Smooth muscle cell (in vitro differentiated cells): ENCODE data around the gene YWHAE. TPM values are rescaled to one million over a fixed set of nuclear protein-coding genes. Genes with fewer than 3 reads are reported as not detected.

Source experiments
- DNase-seq: peaks from one replicate; lab custom pipeline; 2025; ENCODE audit not compliant: unreplicated experiment; lab: John Stamatoyannopoulos, UW
- H2AFZ ChIP-seq: fragments of 200-600 bp; sonication (generic); 2 replicates; pipeline ENCODE4 v1.6.0; 2016; ENCODE audit warnings: antibody characterized with exemption, low read depth, mild to moderate bottlenecking
- H3F3A ChIP-seq: fragments of 200-600 bp; sonication (generic); 2 replicates; pipeline ENCODE4 v1.6.0; 2017; ENCODE audit warnings: antibody characterized with exemption, low read depth
- H3K27ac ChIP-seq: fragments of 200-600 bp; sonication (generic); 2 replicates; pipeline ENCODE4 v1.5.1; 2016; ENCODE audit warnings: low read depth, mild to moderate bottlenecking
- H3K27me3 ChIP-seq: fragments of 200-600 bp; sonication (generic); 2 replicates; pipeline ENCODE4 v1.6.1; 2016; ENCODE audit warnings: low read depth, mild to moderate bottlenecking
- H3K36me3 ChIP-seq: fragments of 200-600 bp; sonication (generic); 2 replicates; pipeline ENCODE4 v1.5.1; 2016; ENCODE audit warnings: low read depth
- H3K4me1 ChIP-seq: fragments of 200-600 bp; sonication (generic); 2 replicates; pipeline ENCODE4 v1.5.1; 2016; ENCODE audit warnings: low read depth
- H3K4me2 ChIP-seq: fragments of 200-600 bp; sonication (generic); 2 replicates; pipeline ENCODE4 v1.6.0; 2016; ENCODE audit warnings: mild to moderate bottlenecking
- H3K4me3 ChIP-seq: fragments of 200-600 bp; sonication (generic); 2 replicates; pipeline ENCODE4 v1.5.1; 2016; ENCODE audit warnings: mild to moderate bottlenecking
- H3K79me2 ChIP-seq: fragments of 200-600 bp; sonication (generic); 2 replicates; pipeline ENCODE4 v1.6.0; 2016; ENCODE audit warnings: low read depth, mild to moderate bottlenecking
- H3K9ac ChIP-seq: fragments of 200-600 bp; sonication (generic); 2 replicates; pipeline ENCODE4 v1.6.0; 2016; ENCODE audit warnings: low read depth
- H3K9me3 ChIP-seq: fragments of 200-600 bp; sonication (generic); replicated peaks from 2 replicates; pipeline ENCODE4 v1.5.1; 2016; ENCODE audit warnings: low read depth
- H4K20me1 ChIP-seq: fragments of 200-600 bp; sonication (generic); 2 replicates; pipeline ENCODE4 v1.6.0; 2016; ENCODE audit warnings: low read depth
- WGBS: methylation state at CpG from one replicate; pipeline ENCODE4 v1.1.7; 2016; ENCODE audit warnings: low lambda C conversion rate; 5-methylcytosine and 5-hydroxymethylcytosine counted together
- polyA plus RNA-seq: library from polyadenylated mRNA; unstranded; fragments of >200 nt; fragmentation: Nextera tagmentation; extraction: Ambion mirVana; gene quantifications from 2 replicates; pipeline ENCODE4 v1.2.1, GENCODE V29; 2016
- small RNA-seq: library from RNA; depleted of rRNA; stranded (forward); fragments of <200 nt; gene quantifications from one replicate; pipeline ENCODE3, GENCODE V24; 2014
- total RNA-seq: library from RNA; depleted of rRNA; stranded (reverse); fragments of >200 nt; gene quantifications from 2 replicates; pipeline ENCODE4 v1.2.3, GENCODE V29; 2014
- TF ChIP-seq, protein P1 (sequence below): fragments of 200-600 bp; sonication (generic); IDR thresholded peaks from 2 replicates; pipeline ENCODE4 v1.5.1; 2017; ENCODE audit warnings: borderline replicate concordance, mild to moderate bottlenecking, antibody characterized with exemption; ENCODE audit not compliant: insufficient read depth, poor library complexity, severe bottlenecking

Gene YWHAE
- total and polyA plus RNA-seq, 2 experiments from 2014 or later: 383 to 662 TPM

DNA sequence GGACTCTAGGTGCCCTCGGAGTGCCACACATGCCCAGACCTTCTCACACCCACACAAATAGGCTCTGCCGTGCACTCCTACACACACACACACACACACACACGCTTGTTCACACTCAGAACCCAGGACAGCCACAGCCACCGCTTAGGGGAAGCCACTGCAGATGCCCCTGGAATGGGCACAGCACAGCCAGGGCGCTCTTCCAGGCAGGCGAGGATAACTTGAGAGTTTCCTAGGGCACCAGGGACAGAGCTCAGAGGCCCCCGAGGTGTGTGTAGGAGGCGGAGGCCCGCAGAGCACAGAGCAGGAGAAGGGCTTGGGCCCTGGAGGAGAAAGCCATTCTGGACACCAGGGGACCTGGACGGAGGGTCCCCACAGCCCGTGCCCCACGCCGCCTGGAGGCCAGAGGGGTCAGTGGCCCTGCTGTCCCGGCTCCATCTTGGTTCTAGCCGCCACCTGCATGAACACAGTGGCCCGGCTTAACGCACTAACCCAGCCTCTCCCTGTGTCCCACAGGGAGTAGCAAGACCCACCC is 99.6 kb downstream of the YWHAE start:
- peaks cover 15% of the 10 kb centered on the region for H3K27me3 ChIP-seq

DNA sequence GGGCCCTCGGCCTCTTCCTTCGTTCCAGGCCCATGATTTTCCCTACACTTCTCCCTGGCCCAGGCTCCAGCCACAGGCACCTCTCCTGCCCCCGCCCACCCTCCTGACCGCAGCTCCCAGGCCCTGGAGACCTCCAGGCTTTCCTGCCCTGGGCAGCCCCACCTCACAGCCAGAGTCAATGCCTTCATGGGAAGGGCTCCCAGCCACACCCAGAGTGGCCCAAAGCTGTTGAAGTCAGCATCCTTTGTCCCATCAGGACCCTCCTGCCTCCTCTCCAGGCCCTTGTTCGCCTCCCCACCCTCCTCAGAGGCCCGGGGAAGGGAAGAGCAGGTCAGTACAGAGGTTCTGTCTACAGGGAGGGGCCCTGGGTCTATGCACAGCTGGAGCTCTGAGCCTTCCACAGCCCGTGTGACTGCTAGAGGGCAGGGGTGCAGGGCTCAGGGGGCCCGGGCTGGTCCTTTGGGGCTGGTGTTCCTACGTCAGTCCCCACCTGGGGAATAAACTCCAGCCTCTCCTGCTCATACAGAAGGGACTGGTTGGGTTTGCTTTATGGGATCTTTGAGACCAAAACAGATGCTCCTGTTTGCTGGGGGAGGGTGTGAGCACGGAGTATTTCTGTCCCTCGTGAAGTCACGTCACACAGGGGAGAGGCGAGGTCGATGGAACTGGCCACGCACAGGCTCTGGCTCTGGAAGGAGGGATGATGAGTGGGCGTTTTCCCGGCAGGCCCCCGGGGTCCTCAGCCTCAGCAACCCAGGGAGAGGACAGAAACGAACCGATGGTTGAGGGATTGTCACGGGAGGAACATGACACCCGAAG is 100.3 kb downstream of the YWHAE start:
- Histone ChIP-seq H3K9ac (no peak overlapping the region), H3K9me3 (no peaks in the 10 kb centered on the region), H3K4me3 (no peak overlapping the region), H3K36me3 (no peaks in the 10 kb centered on the region), H3K27ac (no peak overlapping the region), H3K79me2 (no peaks in the 10 kb centered on the region), H3K27me3 (peaks cover 15% of the 10 kb centered on the region), H3K4me2 (no peak overlapping the region), H3F3A (no peaks in the 10 kb centered on the region), H2AFZ (no peak overlapping the region), H4K20me1 (no peaks in the 10 kb centered on the region), H3K4me1 (peaks cover 4% of the 10 kb centered on the region)
- no peak for DNase-seq
- WGBS: 83% methylated on average over 22 of the region's 22 CpGs
- TF ChIP-seq, protein P1, sequence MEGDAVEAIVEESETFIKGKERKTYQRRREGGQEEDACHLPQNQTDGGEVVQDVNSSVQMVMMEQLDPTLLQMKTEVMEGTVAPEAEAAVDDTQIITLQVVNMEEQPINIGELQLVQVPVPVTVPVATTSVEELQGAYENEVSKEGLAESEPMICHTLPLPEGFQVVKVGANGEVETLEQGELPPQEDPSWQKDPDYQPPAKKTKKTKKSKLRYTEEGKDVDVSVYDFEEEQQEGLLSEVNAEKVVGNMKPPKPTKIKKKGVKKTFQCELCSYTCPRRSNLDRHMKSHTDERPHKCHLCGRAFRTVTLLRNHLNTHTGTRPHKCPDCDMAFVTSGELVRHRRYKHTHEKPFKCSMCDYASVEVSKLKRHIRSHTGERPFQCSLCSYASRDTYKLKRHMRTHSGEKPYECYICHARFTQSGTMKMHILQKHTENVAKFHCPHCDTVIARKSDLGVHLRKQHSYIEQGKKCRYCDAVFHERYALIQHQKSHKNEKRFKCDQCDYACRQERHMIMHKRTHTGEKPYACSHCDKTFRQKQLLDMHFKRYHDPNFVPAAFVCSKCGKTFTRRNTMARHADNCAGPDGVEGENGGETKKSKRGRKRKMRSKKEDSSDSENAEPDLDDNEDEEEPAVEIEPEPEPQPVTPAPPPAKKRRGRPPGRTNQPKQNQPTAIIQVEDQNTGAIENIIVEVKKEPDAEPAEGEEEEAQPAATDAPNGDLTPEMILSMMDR: no peak

More for the DNA sequence above, 99.6 kb downstream of the YWHAE start:
- no peaks in the 10 kb centered on the region for H3F3A ChIP-seq
- H3K4me2 ChIP-seq: no peak overlapping the region
- H3K27ac ChIP-seq: no peak overlapping the region
- no peaks in the 10 kb centered on the region for H3K9me3 ChIP-seq
- TF ChIP-seq, protein P1: no peak
- DNase-seq: no peak
- WGBS: 84% methylated on average over 12 of the region's 17 CpGs
- no peaks in the 10 kb centered on the region for H3K79me2 ChIP-seq
- H4K20me1 ChIP-seq: no peaks in the 10 kb centered on the region
- H3K36me3 ChIP-seq: no peaks in the 10 kb centered on the region
- peaks cover 4% of the 10 kb centered on the region for H3K4me1 ChIP-seq
- no peak overlapping the region for H3K4me3 ChIP-seq
- no peak overlapping the region for H2AFZ ChIP-seq
- H3K9ac ChIP-seq: no peak overlapping the region

DNA sequence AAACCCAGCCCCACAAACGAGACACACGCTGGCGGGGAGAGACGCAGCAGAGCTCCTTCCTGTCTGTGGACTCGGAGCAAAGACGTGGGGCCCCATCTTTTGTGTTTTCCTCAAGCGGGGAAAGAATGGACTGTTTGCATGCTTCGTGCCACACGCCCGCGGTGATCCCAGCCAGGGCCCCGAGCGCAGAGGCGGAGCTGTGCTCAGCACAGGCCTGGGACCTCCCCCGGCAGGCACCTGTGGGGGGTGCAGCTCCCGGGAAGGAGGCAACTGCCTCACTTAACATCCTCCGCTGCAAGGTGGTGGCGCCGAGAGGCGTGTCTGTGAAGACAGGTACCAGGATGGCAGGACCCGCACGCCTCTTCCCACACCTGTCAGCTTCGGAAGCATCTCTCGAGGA is 101.4 kb downstream of the YWHAE start:
- H3K79me2 ChIP-seq: no peaks in the 10 kb centered on the region
- H3K4me2 ChIP-seq: peak overlapping the region; percentile 68
- H3K9me3 ChIP-seq: no peaks in the 10 kb centered on the region
- H4K20me1 ChIP-seq: no peaks in the 10 kb centered on the region
- H3F3A ChIP-seq: no peaks in the 10 kb centered on the region
- H2AFZ ChIP-seq: no peak overlapping the region
- WGBS: 32% methylated on average over 22 of the region's 24 CpGs
- H3K27me3 ChIP-seq: peaks cover 15% of the 10 kb centered on the region
- no peaks in the 10 kb centered on the region for H3K36me3 ChIP-seq
- H3K4me3 ChIP-seq: peak overlapping the region; percentile 1
- H3K4me1 ChIP-seq: peaks cover 4% of the 10 kb centered on the region
- no peak overlapping the region for H3K27ac ChIP-seq
- DNase-seq: no peak
- H3K9ac ChIP-seq: no peak overlapping the region
- TF ChIP-seq, protein P1: no peak

Small RNAs within 50 kb of the gene (small RNA-seq; reads per million reads assigned to genes)
- 2.8 reads per million, percentile 51 among the genes with 10 or more reads in this experiment for gene AC032044.2

Other genes starting within 250 kb of the YWHAE start
- 26.5 and 29.1 TPM in 2 replicates for gene ABR, start 220.2 kb downstream of the YWHAE start, total RNA-seq
- 16.1 and 23.3 TPM in 2 replicates for gene ABR, start 220.2 kb downstream of the YWHAE start, polyA plus RNA-seq
- not detected in 2 replicates for gene BHLHA9, start 129.8 kb downstream of the YWHAE start, total RNA-seq
- gene BHLHA9, start 129.8 kb downstream of the YWHAE start, polyA plus RNA-seq: not detected in 2 replicates
- not detected in 2 replicates for gene TRARG1, start 120.6 kb downstream of the YWHAE start, total RNA-seq
- 0.09 TPM in 1 of 2 replicates, not detected in the other for gene TRARG1, start 120.6 kb downstream of the YWHAE start, polyA plus RNA-seq
- gene CRK, start 56.0 kb upstream of the YWHAE start, total RNA-seq: 49.7 and 64.5 TPM in 2 replicates
- gene CRK, start 56.0 kb upstream of the YWHAE start, polyA plus RNA-seq: 56.8 and 69.4 TPM in 2 replicates
- 61.8 and 80.4 TPM in 2 replicates for gene MYO1C, start 92.5 kb upstream of the YWHAE start, total RNA-seq
- 81.5 and 99.9 TPM in 2 replicates for gene MYO1C, start 92.5 kb upstream of the YWHAE start, polyA plus RNA-seq
- gene INPP5K, start 116.4 kb upstream of the YWHAE start, total RNA-seq: 12.6 and 32.3 TPM in 2 replicates
- gene INPP5K, start 116.4 kb upstream of the YWHAE start, polyA plus RNA-seq: 9.6 and 19.7 TPM in 2 replicates
- 14.4 and 26.9 TPM in 2 replicates for gene PITPNA, start 162.6 kb upstream of the YWHAE start, total RNA-seq
- 42.7 and 47.2 TPM in 2 replicates for gene PITPNA, start 162.6 kb upstream of the YWHAE start, polyA plus RNA-seq
- gene SLC43A2, start 228.6 kb upstream of the YWHAE start, total RNA-seq: 3.8 and 4.4 TPM in 2 replicates
- 5.3 and 7.1 TPM in 2 replicates for gene SLC43A2, start 228.6 kb upstream of the YWHAE start, polyA plus RNA-seq
- gene SCARF1, start 245.5 kb upstream of the YWHAE start, total RNA-seq: 0.45 and 0.63 TPM in 2 replicates
- 0.11 and 0.65 TPM in 2 replicates for gene SCARF1, start 245.5 kb upstream of the YWHAE start, polyA plus RNA-seq
- 5.1 and 8.4 TPM in 2 replicates for gene RILP, start 249.6 kb upstream of the YWHAE start, total RNA-seq
- gene RILP, start 249.6 kb upstream of the YWHAE start, polyA plus RNA-seq: 7.4 and 7.7 TPM in 2 replicates